Esophagus mucosa (tissue), 1 donor: Measurements from ENCODE around the gene TUBB4A. TPM values are rescaled to one million over a fixed set of nuclear protein-coding genes. Genes with fewer than 3 reads are reported as not detected.

ENCODE experiments used
- ATAC-seq: fragments of 200-7000 bp; cut with Tn5 transposase; one replicate; pipeline ENCODE4 v1.9.1; 2020
- total RNA-seq: library from RNA; stranded (reverse); gene quantifications from one replicate; pipeline ENCODE4 v1.2.4, GENCODE V29; 2023
- donor health status: DM: yes; HTN: yes; CAD: no.

TUBB4A gene
- total RNA-seq, 1 donor from 2014 or later: 0.12 TPM

- ATAC-seq: no peak
Observed at GRCh38 chr19:6491802-6492592, 10.1 kb downstream of the TUBB4A start.

- no peak for ATAC-seq
Observed at GRCh38 chr19:6490134-6490533, 12.0 kb downstream of the TUBB4A start.

- ATAC-seq: no peak
Observed at GRCh38 chr19:6489278-6490061, 12.6 kb downstream of the TUBB4A start.

DNA sequence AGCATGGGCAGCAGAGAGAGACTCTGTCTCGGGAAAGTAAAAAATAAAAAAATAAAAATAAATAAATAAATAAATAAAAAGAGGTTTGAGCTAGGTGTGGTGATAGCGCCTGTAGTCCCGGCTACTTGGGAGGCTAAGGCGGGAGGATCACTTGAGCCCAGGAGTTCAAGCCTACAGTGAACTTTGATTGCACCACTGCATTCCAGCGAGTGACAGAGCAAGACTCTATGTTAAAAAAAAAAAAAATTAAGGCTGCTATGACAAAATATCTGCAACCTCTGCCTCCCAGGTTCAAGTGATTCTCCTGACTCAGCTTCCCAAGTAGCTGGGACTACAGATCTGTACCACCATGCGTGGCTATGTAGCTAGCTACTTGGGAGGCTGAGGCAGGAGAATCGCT is 17.3 kb downstream of the TUBB4A start:
- no peak for ATAC-seq

DNA sequence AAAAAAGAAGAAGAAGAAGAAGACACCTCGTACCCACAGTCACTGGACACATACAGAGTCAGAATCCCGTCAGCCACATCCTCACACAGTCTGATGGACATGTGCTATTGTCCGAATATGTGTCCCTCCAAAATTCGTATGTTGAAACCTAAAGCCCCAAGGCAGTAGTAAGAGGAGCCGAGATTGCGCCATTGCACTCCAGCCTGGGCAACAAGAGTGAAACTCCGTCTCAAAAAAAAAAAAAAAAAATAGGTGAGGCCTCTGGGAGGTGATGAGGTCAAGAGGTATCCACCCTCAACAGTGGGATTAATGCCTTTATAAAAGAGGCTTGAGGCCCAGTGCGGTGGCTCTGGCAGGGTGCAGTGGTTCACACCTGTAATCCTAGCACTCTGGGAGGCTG is 17.9 kb downstream of the TUBB4A start:
- ATAC-seq: peak; percentile 62

DNA sequence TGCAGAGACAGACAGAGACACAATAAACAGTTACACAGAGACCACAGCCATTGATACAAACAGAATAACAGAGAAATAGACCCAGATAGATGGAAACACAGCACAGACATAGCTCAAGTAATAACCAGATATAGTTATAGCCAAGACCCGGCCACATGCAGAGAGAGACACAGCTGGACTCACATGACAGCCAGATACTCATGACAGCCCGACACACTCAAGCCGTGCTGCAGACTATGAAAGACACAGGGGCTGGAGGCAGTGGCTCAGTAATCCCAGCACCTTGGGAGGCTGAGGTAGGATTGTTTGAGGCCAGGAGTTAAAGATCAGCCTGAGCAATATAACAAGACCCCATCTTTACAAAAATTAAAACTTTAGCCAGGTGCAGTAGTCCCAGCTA is 18.9 kb downstream of the TUBB4A start:
- ATAC-seq: no peak

- ATAC-seq: no peak
Observed at GRCh38 chr19:6482343-6482686, 19.8 kb downstream of the TUBB4A start.

DNA sequence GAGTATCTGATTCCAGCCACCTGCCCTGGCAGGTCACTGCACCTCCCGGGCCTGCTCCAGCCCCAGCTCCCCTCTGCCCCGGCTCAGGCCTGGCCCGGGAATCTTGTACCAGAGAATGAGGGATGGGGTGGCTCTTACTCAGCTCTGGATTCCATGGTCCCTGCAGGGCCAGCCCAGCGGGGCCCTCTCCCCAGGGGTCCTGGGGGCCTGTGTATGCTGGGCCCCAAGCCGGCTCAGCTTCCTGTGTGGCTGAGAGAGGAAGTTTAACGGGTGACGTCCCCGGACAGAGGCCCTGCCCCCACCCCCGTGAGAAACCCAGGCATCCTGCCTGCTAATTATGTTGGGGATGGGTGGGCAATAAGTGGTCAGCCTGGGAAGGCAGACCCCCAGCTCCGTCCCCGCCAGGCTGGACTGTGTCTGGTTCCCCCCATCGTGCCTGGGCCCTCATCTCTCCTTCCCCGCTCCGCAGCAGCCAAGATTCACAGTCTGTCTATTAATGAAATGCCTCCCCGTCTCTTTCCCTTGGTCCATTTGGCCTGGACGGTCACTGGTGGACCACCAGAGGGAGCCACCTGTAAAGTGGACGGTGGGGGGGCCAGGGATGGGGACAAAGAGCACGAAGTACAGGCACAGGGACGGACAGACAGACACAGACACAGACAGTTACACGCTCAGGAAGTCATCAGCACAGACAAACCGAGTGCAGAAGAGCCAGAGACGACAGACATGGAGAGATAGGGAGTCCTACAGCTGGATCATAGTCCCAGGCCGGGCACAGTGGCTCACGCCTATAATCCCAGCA is 20.4 kb downstream of the TUBB4A start, which contains the start of gene DENND1C:
Gene DENND1C, minus strand, starts transcription at position 247 of the 802 bp plus-strand sequence. Its CDS starts 92 bp downstream, at position 155.
- peak; percentile 39 for ATAC-seq

- ATAC-seq: no peak
Observed at GRCh38 chr19:6480848-6481415, 21.2 kb downstream of the TUBB4A start.

- no peak for ATAC-seq
Observed at GRCh38 chr19:6479836-6480398, 22.2 kb downstream of the TUBB4A start.

DNA sequence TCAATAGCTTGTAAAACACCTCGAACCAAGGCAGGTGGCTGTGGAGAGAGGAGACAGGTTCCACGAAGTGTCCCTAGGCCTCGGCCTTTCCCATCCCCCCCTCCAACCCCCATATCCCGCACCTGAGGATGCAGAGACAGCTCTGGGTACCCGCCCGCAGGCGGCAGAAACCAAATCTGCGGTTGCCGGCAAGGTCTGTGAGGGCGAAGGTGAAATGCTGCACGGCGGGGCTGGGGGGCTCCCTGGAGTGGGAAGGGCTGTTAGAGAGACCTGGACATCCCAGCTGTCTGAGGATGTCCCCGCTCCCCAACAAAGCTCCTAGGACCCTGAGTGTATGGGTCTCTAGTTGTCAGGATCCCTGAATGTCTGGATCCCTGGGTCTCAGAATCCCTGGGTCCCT is 23.3 kb downstream of the TUBB4A start:
- no peak for ATAC-seq

GRCh38 chr19:6476896-6477431 is 25.1 kb downstream of the TUBB4A start:
- no peak for ATAC-seq

- ATAC-seq: peak; percentile 85
Observed at GRCh38 chr19:6476155-6476895, 25.8 kb downstream of the TUBB4A start.

DNA sequence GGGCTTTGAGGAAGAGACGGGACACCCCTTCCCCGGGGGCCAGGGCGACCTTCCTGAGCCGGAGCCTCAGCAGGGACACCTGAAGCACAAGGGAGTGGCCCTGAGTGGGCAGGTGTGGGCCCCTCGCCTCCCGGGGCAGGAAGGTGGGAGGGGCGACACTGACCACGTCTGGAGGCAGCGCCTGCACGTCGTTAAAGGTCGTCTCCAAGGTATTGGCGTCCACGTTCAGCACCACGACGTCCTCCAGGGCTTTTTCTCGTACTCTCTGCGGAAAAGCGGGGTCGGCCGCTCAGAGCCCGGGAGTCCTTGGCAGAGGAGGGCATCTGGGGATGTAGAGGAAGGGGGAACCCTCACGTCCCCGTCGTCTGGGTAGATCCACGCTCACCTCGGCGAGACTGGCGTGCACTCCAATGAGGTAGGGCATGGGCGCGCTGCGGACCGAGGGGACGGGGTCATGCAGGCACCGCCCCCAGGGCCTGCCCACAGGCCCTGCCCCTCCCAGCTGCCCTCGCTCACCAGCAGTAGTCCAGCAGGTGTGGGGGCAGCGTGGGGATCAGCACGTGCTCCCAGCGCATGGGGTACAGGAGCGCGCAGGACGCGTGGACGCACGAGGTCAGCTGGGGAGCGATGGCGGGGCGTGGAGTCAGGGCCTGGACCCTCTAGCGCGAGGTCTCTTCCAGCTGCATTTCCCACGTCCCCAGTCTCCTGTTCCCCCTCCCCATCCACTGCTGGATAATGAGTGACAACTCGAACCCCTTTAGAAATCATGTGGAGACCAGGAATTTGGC is 26.6 kb downstream of the TUBB4A start:
- peak; percentile 22 for ATAC-seq

- ATAC-seq: no peak
Observed at GRCh38 chr19:6473647-6474046, 28.5 kb downstream of the TUBB4A start.

DNA sequence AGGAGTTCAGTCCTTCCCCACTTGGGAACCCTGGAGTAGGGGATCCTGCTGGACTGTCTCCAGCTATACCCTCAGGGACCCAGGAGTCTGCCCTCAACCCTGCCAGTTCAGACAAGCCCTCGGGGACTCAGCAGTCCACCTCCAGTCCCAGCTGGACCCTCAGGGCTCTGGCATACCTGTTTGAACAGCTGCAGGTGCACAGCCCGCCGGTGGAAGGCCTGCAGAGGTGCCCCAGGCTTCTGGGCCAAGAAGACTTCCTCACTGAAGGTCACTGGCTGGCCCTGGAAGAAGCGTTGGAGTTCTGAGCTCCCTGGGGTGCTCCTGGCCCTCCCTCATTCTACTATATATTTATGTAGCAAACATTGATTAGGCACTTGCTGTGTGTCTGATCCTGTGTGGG is 29.4 kb downstream of the TUBB4A start:
- ATAC-seq: no peak

DNA sequence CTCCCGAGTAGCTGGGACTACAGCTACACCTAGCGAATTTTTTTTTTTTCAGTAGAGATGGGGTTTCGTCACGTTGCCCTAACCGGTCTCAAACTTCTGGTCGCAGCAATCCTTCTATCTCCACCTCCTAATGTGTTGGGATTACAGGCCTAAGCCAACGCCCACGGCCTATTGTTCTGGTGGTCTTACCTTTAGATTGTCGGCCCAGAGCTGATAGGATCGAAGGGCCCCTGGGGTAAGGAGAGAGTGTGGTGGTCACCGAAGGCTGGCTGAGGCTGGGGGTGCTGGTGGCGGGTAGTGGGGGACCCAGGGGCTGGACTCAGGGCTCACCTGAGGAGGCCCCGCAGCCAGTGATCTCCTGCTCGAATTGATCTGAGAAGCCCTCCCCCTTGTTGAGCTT is 31.0 kb downstream of the TUBB4A start:
- ATAC-seq: no peak

- ATAC-seq: no peak
Observed at GRCh38 chr19:6470173-6470572, 31.9 kb downstream of the TUBB4A start.

GRCh38 chr19:6467384-6467783 is 34.7 kb downstream of the TUBB4A start:
- no peak for ATAC-seq

- no peak for ATAC-seq
Observed at GRCh38 chr19:6466526-6467248, 35.4 kb downstream of the TUBB4A start.
